HEK293 (cell line): ENCODE measurements around the gene DCST2.

Source experiments
- OSR2 ChIP-seq: fragments of 450-650 bp; formaldehyde crosslinking; IDR thresholded peaks from 2 replicates; pipeline ENCODE4 v1.5.1; 2016; ENCODE audit warnings: missing biosample characterization, missing genetic modification characterization
- SALL2 ChIP-seq: fragments of 450-650 bp; formaldehyde crosslinking; IDR thresholded peaks from 2 replicates; pipeline ENCODE4 v1.5.0; 2017; ENCODE audit warnings: missing biosample characterization, mild to moderate bottlenecking, missing genetic modification characterization, borderline replicate concordance
- SCRT2 ChIP-seq: fragments of 450-650 bp; formaldehyde crosslinking; IDR thresholded peaks from 2 replicates; pipeline ENCODE4 v1.5.1; 2016; ENCODE audit warnings: missing biosample characterization, missing genetic modification characterization
- YY1 ChIP-seq: fragments of 450-650 bp; formaldehyde crosslinking; IDR thresholded peaks from 2 replicates; pipeline ENCODE4 v1.5.1; 2018; ENCODE audit warnings: missing biosample characterization, missing genetic modification characterization
- ZBTB1 ChIP-seq: fragments of 450-650 bp; formaldehyde crosslinking; IDR thresholded peaks from 2 replicates; pipeline ENCODE4 v1.5.1; 2016; ENCODE audit warnings: missing biosample characterization, missing genetic modification characterization
- ZNF211 ChIP-seq: fragments of 450-650 bp; formaldehyde crosslinking; IDR thresholded peaks from 2 replicates; pipeline ENCODE4 v1.5.1; 2016; ENCODE audit warnings: low read depth, missing biosample characterization, missing genetic modification characterization
- ZNF274 ChIP-seq, 2 experiments: fragments of 200-500 bp in 1 of 2; fragments of 450-650 bp in 1 of 2; sonication (Bioruptor generic) in 1 of 2; formaldehyde crosslinking in 1 of 2; IDR thresholded peaks; 2 replicates each; pipeline versions ENCODE4 v1.5.1 to v1.6.1; 2014 to 2016; ENCODE audit warnings: borderline replicate concordance in 1 of 2, inconsistent platforms in 1 of 2, low read length in 1 of 2, missing biosample characterization in 1 of 2, missing genetic modification characterization in 1 of 2
- ZNF473 ChIP-seq: fragments of 450-650 bp; formaldehyde crosslinking; IDR thresholded peaks from 2 replicates; pipeline ENCODE4 v1.5.1; 2017; ENCODE audit warnings: missing biosample characterization, missing genetic modification characterization
- ZNF639 ChIP-seq: fragments of 450-650 bp; formaldehyde crosslinking; IDR thresholded peaks from 2 replicates; pipeline ENCODE4 v1.5.1; 2016; ENCODE audit warnings: missing biosample characterization, missing genetic modification characterization
- ZNF701 ChIP-seq: fragments of 450-650 bp; formaldehyde crosslinking; IDR thresholded peaks from 2 replicates; pipeline ENCODE4 v1.5.1; 2016; ENCODE audit warnings: missing biosample characterization, missing genetic modification characterization
- ZNF768 ChIP-seq: fragments of 450-650 bp; formaldehyde crosslinking; IDR thresholded peaks from 2 replicates; pipeline ENCODE4 v1.5.1; 2018; ENCODE audit warnings: missing biosample characterization, mild to moderate bottlenecking, missing genetic modification characterization
- TF ChIP-seq, protein P1 (sequence below): fragments of 450-650 bp; formaldehyde crosslinking; IDR thresholded peaks from 2 replicates; pipeline ENCODE4 v1.5.1; 2016; ENCODE audit warnings: missing biosample characterization, missing genetic modification characterization

- TF ChIP-seq ZNF701 (tag by site-specific recombination) (no peak), ZBTB1 (no peak), ZNF211 (tag by site-specific recombination) (no peak), ZNF473 (tag by site-specific recombination) (no peak), ZNF768 (tag by site-specific recombination) (no peak), SCRT2 (tag by site-specific recombination) (no peak), YY1 (tag by site-specific recombination) (no peak), OSR2 (tag by site-specific recombination) (no peak), SALL2 (tag by site-specific recombination) (no peak), ZNF274 (IDR thresholded peaks at IDR 0.05; ENCODE audit: low read length) (no peak), ZNF274 (tag by site-specific recombination; IDR thresholded peaks at IDR 0.05; ENCODE audit: borderline replicate concordance) (no peak), ZNF639 (tag by site-specific recombination) (no peak)
- TF ChIP-seq, protein P1, sequence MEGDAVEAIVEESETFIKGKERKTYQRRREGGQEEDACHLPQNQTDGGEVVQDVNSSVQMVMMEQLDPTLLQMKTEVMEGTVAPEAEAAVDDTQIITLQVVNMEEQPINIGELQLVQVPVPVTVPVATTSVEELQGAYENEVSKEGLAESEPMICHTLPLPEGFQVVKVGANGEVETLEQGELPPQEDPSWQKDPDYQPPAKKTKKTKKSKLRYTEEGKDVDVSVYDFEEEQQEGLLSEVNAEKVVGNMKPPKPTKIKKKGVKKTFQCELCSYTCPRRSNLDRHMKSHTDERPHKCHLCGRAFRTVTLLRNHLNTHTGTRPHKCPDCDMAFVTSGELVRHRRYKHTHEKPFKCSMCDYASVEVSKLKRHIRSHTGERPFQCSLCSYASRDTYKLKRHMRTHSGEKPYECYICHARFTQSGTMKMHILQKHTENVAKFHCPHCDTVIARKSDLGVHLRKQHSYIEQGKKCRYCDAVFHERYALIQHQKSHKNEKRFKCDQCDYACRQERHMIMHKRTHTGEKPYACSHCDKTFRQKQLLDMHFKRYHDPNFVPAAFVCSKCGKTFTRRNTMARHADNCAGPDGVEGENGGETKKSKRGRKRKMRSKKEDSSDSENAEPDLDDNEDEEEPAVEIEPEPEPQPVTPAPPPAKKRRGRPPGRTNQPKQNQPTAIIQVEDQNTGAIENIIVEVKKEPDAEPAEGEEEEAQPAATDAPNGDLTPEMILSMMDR (tag by site-specific recombination): no peak
Observed at GRCh38 chr1:155007251-155007828, 26.2 kb downstream of the DCST2 start.
